HCT116 (cell line): ENCODE measurements around the gene UBE2E3. TPM values are rescaled to one million over a fixed set of nuclear protein-coding genes. Genes with fewer than 3 reads are reported as not detected.
A peak's percentile ranks its signal among the peaks of the same experiment; 100 is the strongest.

ENCODE experiments used
- ATAC-seq: fragments of 200-7000 bp; cut with Tn5 transposase; 2 replicates; pipeline ENCODE4 v1.9.1; 2020; ENCODE audit warnings: mild to moderate bottlenecking, moderate library complexity
- BruUV-seq: library from RNA; stranded (reverse); fragments of 400-500 nt; replicated peaks from 2 replicates; lab custom pipeline; 2021; lab: Mats Ljungman, UMichigan
- CTCF ChIA-PET: fragments of 300-600 bp; sonication (Branson Sonifier 250); formaldehyde crosslinking; loops from one replicate; lab custom pipeline; 2021; ENCODE audit warnings: antibody characterized with exemption; lab: Charles Lee
- POLR2A ChIA-PET: fragments of 300-600, 350-600 bp; sonication (Branson Sonifier 250); formaldehyde crosslinking; loops from one replicate; lab custom pipeline; 2021; ENCODE audit warnings: antibody characterized with exemption; lab: Charles Lee
- RAD21 ChIA-PET, 2 experiments: fragments of 300-600 bp; sonication (Branson Sonifier 250); formaldehyde crosslinking; loops; one replicate each; lab custom pipeline; 2023; ENCODE audit warnings: low total read pairs in 2 of 2; ENCODE audit not compliant: uncharacterized antibody in 2 of 2, unreplicated experiment in 2 of 2, low non-redundant PET in 1 of 2; lab: Charles Lee
- DNase-seq: peaks from one replicate; pipeline ENCODE4 v3.0.0-alpha.2; 2010; ENCODE audit warnings: low read depth, low spot score
- H2AFZ ChIP-seq: fragments of 200-600 bp; shearing (Covaris generic), sonication (generic); 2 replicates; pipeline ENCODE4 v1.6.1; 2017; ENCODE audit warnings: low read depth, mixed run types, mixed read lengths, antibody characterized with exemption, low read length; ENCODE audit not compliant: poor library complexity, severe bottlenecking
- H3K27ac ChIP-seq: 2 replicates; pipeline ENCODE4 v1.5.1; 2012; ENCODE audit warnings: low read depth, low read length
- H3K27me3 ChIP-seq: fragments of 200-600 bp; sonication (generic); 2 replicates; pipeline ENCODE4 v1.6.1; 2016; ENCODE audit warnings: mixed run types, low read length, mixed read lengths; ENCODE audit not compliant: insufficient read depth
- H3K36me3 ChIP-seq, 2 experiments: fragments of 200-500 bp in 1 of 2; fragments of 200-600 bp in 1 of 2; sonication (Bioruptor generic) in 1 of 2; sonication (generic) in 1 of 2; 2 replicates each; pipeline versions ENCODE4 v1.5.1 to v1.6.1; 2014 to 2016; ENCODE audit warnings: low read length in 2 of 2, inconsistent platforms in 1 of 2, mixed read lengths in 1 of 2, mixed run types in 1 of 2; ENCODE audit not compliant: insufficient read depth in 2 of 2, control insufficient read depth in 1 of 2
- H3K4me1 ChIP-seq, 2 experiments: fragments of 200-600 bp in 1 of 2; sonication (generic) in 1 of 2; 2 replicates each; pipeline versions ENCODE4 v1.5.1 to v1.6.1; 2012 to 2017; ENCODE audit warnings: low read length in 2 of 2, inconsistent platforms in 1 of 2, mild to moderate bottlenecking in 1 of 2, mixed read lengths in 1 of 2, mixed run types in 1 of 2, moderate library complexity in 1 of 2; ENCODE audit not compliant: insufficient read depth in 2 of 2, control insufficient read depth in 1 of 2
- H3K4me2 ChIP-seq: fragments of 200-600 bp; sonication (generic); 2 replicates; pipeline ENCODE4 v1.6.1; 2017; ENCODE audit warnings: mixed run types, low read length, mixed read lengths
- H3K4me3 ChIP-seq, 2 experiments: fragments of 200-600 bp in 1 of 2; sonication (generic) in 1 of 2; replicated peaks in 1 of 2; 2 replicates each; pipeline ENCODE4 v1.5.1; 2011 to 2016; ENCODE audit warnings: low read length in 2 of 2, control low read depth in 1 of 2, low read depth in 1 of 2, mild to moderate bottlenecking in 1 of 2, mixed read lengths in 1 of 2, mixed run types in 1 of 2
- H3K79me2 ChIP-seq: fragments of 200-600 bp; sonication (generic); 2 replicates; pipeline ENCODE4 v1.6.1; 2017; ENCODE audit warnings: mild to moderate bottlenecking, mixed run types, low read length, moderate library complexity, mixed read lengths; ENCODE audit not compliant: insufficient read depth
- H3K9ac ChIP-seq: fragments of 200-600 bp; sonication (generic); 2 replicates; pipeline ENCODE4 v1.6.1; 2016; ENCODE audit warnings: low read length, mixed read lengths
- H3K9me2 ChIP-seq: fragments of 200-600 bp; sonication (generic), shearing (Covaris generic); 2 replicates; pipeline ENCODE4 v1.6.1; 2017; ENCODE audit warnings: mixed run types, mild to moderate bottlenecking, moderate library complexity; ENCODE audit not compliant: insufficient read depth
- H3K9me3 ChIP-seq, 2 experiments: fragments of 200-500 bp in 1 of 2; fragments of 200-600 bp in 1 of 2; sonication (Bioruptor generic) in 1 of 2; sonication (generic) in 1 of 2; 2 replicates each; pipeline ENCODE4 v1.6.1; 2014 to 2017; ENCODE audit warnings: low read length in 2 of 2, mixed read lengths in 2 of 2, inconsistent platforms in 1 of 2, low read depth in 1 of 2, mild to moderate bottlenecking in 1 of 2, mixed run types in 1 of 2, moderate library complexity in 1 of 2; ENCODE audit not compliant: control insufficient read depth in 1 of 2, insufficient read depth in 1 of 2
- H4K20me1 ChIP-seq: fragments of 200-600 bp; sonication (generic), shearing (Covaris generic); 2 replicates; pipeline ENCODE4 v1.6.1; 2017; ENCODE audit warnings: mixed run types, mild to moderate bottlenecking, moderate library complexity; ENCODE audit not compliant: insufficient read depth
- EGR1 ChIP-seq: IDR thresholded peaks from 2 replicates; pipeline ENCODE4 v1.6.1; 2012; ENCODE audit warnings: low read depth
- EZH2phosphoT487 ChIP-seq: fragments of 200-600 bp; IDR thresholded peaks from 2 replicates; pipeline ENCODE4 v1.6.1; 2018; ENCODE audit warnings: antibody characterized with exemption, borderline replicate concordance
- FOSL1 ChIP-seq: IDR thresholded peaks from 2 replicates; pipeline ENCODE4 v1.6.1; 2012; ENCODE audit warnings: low read depth
- JUND ChIP-seq: IDR thresholded peaks from 2 replicates; pipeline ENCODE4 v1.6.1; 2012
- POLR2AphosphoS5 ChIP-seq: IDR thresholded peaks from 2 replicates; pipeline ENCODE4 v1.6.1; 2011; ENCODE audit warnings: mild to moderate bottlenecking, low read depth, low read length, moderate library complexity
- SIN3A ChIP-seq: IDR thresholded peaks from 2 replicates; pipeline ENCODE4 v1.6.1; 2012; ENCODE audit warnings: low read depth
- SRF ChIP-seq: IDR thresholded peaks from 2 replicates; pipeline ENCODE4 v1.6.1; 2012; ENCODE audit warnings: low read depth
- ZFX ChIP-seq: fragments of 450-650 bp; IDR thresholded peaks from 2 replicates; pipeline ENCODE4 v1.6.1; 2017
- intact Hi-C: fragments of 100-400 bp; cut with micrococcal nuclease; formaldehyde crosslinking; loops from 2 replicates; pipeline ENCODE4 v1.10.0; 2022
- total RNA-seq: library from RNA; stranded (reverse); gene quantifications from one replicate; pipeline ENCODE4 v1.2.1, GENCODE V29; 2021; ENCODE audit not compliant: unreplicated experiment
- TF ChIP-seq, protein P1 (sequence below): IDR thresholded peaks from 2 replicates; pipeline ENCODE4 v1.6.1; 2012; ENCODE audit warnings: low read depth
- TF ChIP-seq, protein P2 (sequence below): IDR thresholded peaks from 2 replicates; pipeline ENCODE4 v1.6.1; 2012

Gene UBE2E3
- total RNA-seq, 1 experiment from 2014 or later = 64.2 TPM

- TF ChIP-seq, protein P1, sequence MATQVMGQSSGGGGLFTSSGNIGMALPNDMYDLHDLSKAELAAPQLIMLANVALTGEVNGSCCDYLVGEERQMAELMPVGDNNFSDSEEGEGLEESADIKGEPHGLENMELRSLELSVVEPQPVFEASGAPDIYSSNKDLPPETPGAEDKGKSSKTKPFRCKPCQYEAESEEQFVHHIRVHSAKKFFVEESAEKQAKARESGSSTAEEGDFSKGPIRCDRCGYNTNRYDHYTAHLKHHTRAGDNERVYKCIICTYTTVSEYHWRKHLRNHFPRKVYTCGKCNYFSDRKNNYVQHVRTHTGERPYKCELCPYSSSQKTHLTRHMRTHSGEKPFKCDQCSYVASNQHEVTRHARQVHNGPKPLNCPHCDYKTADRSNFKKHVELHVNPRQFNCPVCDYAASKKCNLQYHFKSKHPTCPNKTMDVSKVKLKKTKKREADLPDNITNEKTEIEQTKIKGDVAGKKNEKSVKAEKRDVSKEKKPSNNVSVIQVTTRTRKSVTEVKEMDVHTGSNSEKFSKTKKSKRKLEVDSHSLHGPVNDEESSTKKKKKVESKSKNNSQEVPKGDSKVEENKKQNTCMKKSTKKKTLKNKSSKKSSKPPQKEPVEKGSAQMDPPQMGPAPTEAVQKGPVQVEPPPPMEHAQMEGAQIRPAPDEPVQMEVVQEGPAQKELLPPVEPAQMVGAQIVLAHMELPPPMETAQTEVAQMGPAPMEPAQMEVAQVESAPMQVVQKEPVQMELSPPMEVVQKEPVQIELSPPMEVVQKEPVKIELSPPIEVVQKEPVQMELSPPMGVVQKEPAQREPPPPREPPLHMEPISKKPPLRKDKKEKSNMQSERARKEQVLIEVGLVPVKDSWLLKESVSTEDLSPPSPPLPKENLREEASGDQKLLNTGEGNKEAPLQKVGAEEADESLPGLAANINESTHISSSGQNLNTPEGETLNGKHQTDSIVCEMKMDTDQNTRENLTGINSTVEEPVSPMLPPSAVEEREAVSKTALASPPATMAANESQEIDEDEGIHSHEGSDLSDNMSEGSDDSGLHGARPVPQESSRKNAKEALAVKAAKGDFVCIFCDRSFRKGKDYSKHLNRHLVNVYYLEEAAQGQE = no peak
- TF ChIP-seq, protein P2, sequence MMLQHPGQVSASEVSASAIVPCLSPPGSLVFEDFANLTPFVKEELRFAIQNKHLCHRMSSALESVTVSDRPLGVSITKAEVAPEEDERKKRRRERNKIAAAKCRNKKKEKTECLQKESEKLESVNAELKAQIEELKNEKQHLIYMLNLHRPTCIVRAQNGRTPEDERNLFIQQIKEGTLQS = no peak
- TF ChIP-seq SRF (no peak), FOSL1 (no peak), SIN3A (no peak), POLR2AphosphoS5 (no peak), JUND (no peak)
These were observed 678 bp upstream of the UBE2E3 start (continued) for GRCh38 chr2:180979749-180980105.

- peak overlapping the region; percentile 85 for H3K9ac ChIP-seq
- ChIA-PET CTCF (interaction anchor here (0.5 to 1.7 kb wide), 9 partner anchors 11 to 857 kb away, joined by 3 to 13 read pairs (median 4); no protein-coding TSS in a partner anchor), POLR2A (interaction anchor here (0.7 kb wide), 1 partner anchor 743 kb away, joined by 5 read pairs; no protein-coding TSS in a partner anchor)
- H3K79me2 ChIP-seq = peaks cover 51% of the 10 kb centered on the region
- no peaks in the 10 kb centered on the region for H3K9me3 ChIP-seq
- peak overlapping the region; percentile 55 for H3K27ac ChIP-seq
- no peaks in the 10 kb centered on the region for H3K9me2 ChIP-seq
- peaks cover 19 to 34% of the 10 kb centered on the region in 2 experiments; a peak in 3 of 4 replicates for H3K4me1 ChIP-seq
- H4K20me1 ChIP-seq = no peaks in the 10 kb centered on the region; the same call in 1 of the 2 replicates
- TF ChIP-seq ZFX (0 out of 2 replicates have a peak, but pooled peaks have one; percentile 25), EZH2phosphoT487 (no peak), EGR1 (no peak), SIN3A (no peak; the same call in 1 of the 2 replicates)
- TF ChIP-seq, all 23 proteins: peak for 1
- no peak overlapping the region for H2AFZ ChIP-seq
- H3K36me3 ChIP-seq = peaks cover 0 to 13% of the 10 kb centered on the region in 2 experiments; a peak in 1 of 4 replicates
- TSS peak; percentile 52 for BruUV-seq
- no peak for DNase-seq
- no peaks in the 10 kb centered on the region for H3K27me3 ChIP-seq
- intact Hi-C loops = loop anchor here (1.0 to 2.0 kb wide), 2 partner anchors 77 to 460 kb away; no protein-coding TSS in a partner anchor
- RAD21 ChIA-PET = interaction anchor here in 1 of 2 experiments (0.7 kb wide), 1 partner anchor 29 kb away, joined by 5 read pairs; no protein-coding TSS in a partner anchor
- ATAC-seq = peak; percentile 21
- peak overlapping the region; percentile 87 to 88 for H3K4me3 ChIP-seq
- H3K4me2 ChIP-seq = peak overlapping the region; percentile 93
These were observed 822 bp downstream of the UBE2E3 start for GRCh38 chr2:180980943-180981911.
